Activated CD4-positive, alpha-beta T cell treated with anti-CD3 and anti-CD28 coated beads, Interleukin-2, amount 50 U/mL, for 16 hours (primary cell): ENCODE data around the gene GHRHR.
A peak's percentile ranks its signal among the peaks of the same experiment; 100 is the strongest.

Source experiments
- DNase-seq: peaks from one replicate; pipeline ENCODE4 v3.0.0-alpha.2; 2020

The GHRHR gene

GRCh38 chr7:30969604-30969970, 5.8 kb downstream of the GHRHR start:
- no peak for DNase-seq

GRCh38 chr7:30970074-30970473, 6.3 kb downstream of the GHRHR start:
- no peak for DNase-seq

- DNase-seq = no peak
These were observed 6.9 kb downstream of the GHRHR start for GRCh38 chr7:30970594-30971094.

- no peak for DNase-seq
These were observed 7.7 kb downstream of the GHRHR start for GRCh38 chr7:30971440-30971839.

GRCh38 chr7:30971840-30972563, 8.2 kb downstream of the GHRHR start:
- DNase-seq = no peak

DNA sequence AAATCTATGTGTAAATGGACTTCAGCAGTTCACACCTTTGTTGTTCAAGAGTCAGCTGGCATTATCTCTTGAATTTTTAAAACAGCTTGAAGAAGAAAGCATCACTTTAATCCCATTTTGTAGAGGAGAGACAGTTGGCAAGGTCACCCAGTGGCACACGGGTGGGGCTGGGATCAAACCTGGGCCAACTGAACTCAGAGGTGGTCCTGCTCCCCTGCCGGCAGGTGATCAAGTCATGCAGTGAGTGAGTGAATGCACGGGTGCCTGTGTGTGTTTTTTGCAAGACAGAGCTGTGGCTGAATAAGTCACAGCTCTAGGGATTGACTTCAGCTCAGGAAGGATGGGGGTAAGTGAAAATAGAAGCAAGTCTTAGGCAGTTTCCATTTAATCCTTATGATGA, 9.5 kb downstream of the GHRHR start:
- no peak for DNase-seq

DNA sequence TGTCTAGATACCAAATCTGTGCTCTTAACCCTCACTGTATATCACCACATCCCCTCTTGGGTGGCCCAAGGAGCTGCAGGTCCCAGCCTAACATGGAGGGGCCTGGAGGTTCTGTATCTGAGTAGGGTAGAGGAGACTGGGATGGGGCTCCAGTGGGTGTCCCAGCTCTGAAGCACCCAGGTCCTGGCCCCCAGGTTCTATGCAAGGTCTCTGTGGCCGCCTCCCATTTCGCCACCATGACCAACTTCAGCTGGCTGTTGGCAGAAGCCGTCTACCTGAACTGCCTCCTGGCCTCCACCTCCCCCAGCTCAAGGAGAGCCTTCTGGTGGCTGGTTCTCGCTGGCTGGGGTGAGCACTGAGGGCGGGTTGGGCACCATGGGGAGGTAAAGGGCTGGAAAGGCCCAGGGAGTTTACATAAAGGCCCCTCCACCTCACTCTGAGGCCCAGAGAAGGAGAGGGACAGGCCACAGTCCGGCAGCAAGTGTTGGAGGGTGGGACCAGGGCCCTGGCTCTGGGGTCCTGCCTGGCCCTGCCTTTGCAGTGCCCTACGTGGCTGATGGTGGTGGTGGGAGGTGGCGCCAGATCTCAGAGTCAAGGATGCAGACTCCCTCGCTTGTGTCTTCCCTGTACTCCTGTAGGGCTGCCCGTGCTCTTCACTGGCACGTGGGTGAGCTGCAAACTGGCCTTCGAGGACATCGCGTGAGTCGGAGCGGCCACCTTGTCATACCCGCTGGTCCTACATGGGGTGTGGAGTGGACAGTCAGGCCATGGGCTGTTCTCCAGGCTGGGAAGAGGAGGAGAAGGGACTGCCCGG, 10.2 kb downstream of the GHRHR start:
- no peak for DNase-seq

- peak; percentile 78 for DNase-seq
These were observed 11.0 kb downstream of the GHRHR start for GRCh38 chr7:30974605-30975255.

DNA sequence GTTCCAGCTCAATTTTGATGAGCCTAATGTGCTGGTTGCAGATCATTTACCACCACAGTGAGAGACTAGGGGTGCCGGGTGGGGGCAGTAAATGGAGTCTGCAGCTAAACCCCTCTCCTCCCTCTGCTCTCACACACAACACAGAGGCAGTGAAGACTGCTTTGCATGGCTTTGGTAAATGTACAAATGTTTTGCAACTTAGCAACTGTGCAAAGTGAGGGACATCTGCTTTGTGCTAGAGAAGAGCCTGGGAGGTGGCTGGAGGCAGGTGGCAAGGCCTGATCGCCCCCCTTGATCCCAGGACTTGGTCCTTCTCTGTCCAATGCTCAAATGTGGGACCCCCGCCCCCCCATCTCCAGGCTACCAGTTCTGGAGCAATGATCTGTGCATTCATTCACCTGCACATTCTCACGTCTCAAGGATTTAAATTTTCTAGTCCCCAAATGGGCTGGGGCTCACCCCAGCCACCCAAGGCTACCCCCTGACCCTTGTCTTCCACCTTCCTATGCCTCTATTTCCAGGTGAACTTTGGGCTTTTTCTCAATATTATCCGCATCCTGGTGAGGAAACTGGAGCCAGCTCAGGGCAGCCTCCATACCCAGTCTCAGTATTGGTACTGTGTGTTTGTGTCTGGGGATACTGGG, 11.6 kb downstream of the GHRHR start:
- DNase-seq = no peak

- DNase-seq = no peak
These were observed 12.6 kb downstream of the GHRHR start for GRCh38 chr7:30976381-30976780.

GRCh38 chr7:30977222-30977621, 13.5 kb downstream of the GHRHR start:
- no peak for DNase-seq

DNA sequence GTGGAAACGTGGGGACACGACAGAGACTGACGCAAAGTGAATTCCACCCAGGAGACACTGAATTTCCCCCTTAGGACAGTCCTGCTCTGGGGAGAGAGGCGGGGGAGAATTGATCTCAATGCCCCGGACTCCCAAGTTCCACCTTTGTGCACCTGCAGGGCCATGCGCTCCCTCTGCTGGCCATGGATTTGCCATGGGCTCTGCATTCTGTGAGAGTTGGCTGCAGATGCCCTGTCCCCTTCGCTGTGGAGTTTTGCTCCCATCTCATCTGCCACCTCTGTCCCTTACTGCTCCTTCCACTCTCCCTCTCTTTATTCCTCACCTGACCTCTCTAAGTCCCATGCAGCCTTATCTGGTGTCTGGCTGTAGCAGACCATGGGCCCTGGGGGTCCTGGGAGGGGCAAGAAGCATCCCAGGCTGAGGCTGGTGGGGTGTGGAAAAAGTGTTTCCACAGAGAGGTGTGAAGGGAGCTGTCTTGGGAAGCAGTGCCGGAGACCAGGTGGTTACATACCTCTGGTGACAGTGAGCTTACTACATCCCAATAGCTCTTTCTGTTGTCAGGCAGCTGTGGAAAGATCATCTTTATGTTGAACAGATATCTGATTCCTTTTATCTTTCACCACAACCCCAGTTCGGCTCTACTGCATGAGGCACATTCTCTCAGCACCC, 14.3 kb downstream of the GHRHR start:
- no peak for DNase-seq

- DNase-seq = no peak
These were observed 15.3 kb downstream of the GHRHR start for GRCh38 chr7:30979027-30979426.

DNA sequence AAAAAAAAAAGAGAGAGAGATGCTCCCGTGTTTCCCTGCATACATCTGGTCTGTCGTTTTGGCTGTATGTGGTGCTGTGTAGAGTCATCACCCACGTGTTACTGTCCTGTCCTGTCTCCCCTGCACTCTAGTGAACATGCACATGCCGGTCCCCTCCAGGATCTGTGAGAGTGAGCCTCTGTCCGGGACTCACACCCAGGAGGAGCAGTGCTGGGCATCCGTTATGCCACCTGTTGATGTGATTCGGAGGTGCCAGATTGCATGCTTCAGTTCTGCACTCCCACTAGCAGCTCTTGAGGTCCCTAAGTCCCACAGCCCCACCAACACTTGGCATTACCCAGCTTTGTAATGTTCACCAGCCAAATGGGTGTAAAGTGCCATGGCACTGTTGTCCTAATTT, 16.4 kb downstream of the GHRHR start:
- DNase-seq = no peak

DNA sequence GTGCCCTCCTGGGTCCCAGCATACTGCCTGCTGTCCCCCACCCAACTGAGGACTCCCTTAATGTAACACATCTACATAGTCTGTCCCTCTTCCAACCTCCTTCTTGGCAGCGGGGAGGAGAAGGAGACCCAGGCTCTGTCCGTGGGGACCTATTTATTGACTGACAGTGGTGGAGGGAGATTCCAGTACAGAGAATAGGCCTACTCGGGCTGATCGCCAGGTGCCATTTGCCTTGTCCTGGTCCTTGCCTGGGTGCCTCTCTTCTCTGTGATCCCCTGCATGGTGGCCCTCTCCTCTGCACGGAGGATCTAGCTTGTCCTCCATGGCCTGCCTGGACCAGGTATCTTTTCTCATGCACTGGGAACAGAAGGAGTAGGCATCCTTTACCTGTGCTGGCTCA, 17.0 kb downstream of the GHRHR start:
- no peak for DNase-seq

- DNase-seq = peak; percentile 77
These were observed 19.5 kb downstream of the GHRHR start for GRCh38 chr7:30983042-30983913.

- no peak for DNase-seq
These were observed 20.1 kb downstream of the GHRHR start for GRCh38 chr7:30983914-30984247.

DNA sequence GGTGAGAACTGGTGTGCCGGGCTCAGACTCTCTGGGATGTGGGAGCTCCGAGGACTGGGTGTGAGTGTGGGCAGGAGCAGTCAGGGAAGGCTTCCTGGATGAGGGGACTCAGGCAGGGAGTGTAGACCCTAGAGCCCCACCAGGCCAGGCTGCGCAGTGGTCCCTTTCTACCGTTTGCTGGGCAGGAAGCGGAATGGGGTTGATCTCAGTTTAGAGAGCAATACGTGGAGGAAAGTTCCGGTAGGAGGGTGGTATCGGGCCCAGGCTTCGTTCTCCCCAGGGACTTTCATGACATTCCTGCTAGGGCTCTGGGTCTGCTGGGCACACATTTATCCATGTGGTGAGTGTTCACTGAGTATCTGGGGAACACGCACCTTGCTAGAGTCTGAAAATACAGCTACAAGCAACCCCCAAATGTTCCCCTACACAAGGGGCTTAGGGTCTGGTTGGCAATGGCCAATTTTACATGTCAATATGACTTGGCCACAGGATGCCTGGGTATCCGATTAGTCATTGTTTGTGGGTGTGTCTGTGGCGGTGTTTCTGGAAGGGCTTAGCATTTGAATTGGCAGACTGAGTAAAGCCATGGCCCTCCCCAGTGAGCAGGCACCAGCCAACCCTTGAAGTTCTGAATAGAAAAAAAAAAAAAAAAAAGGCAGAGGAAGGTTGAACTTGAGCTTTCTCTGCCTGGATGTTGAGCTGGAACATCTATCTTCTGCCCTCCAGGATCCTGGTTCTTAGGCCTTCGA, 20.8 kb downstream of the GHRHR start:
- DNase-seq = peak; percentile 8

GRCh38 chr7:30985756-30986155, 22.0 kb downstream of the GHRHR start:
- DNase-seq = no peak

DNA sequence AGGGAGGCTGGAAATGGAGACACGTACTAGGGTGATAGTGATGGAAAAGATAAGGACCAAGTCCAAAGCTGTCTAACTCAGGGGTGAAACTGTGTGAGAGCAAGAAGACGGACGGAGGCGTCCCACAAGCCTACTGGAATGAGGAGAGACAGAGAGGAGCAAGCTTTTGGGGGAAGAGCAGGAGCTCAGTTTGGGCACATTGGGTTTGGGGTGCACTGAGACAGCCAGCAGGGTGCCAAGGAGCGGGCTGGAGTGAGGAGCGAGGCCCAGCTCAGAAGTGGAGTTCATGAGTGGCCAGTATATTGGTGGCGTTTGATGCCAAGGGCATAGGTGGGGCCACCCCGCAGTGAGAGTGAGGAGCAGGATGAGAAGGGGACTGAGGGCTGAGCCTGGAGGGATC, 22.6 kb downstream of the GHRHR start:
- no peak for DNase-seq

DNA sequence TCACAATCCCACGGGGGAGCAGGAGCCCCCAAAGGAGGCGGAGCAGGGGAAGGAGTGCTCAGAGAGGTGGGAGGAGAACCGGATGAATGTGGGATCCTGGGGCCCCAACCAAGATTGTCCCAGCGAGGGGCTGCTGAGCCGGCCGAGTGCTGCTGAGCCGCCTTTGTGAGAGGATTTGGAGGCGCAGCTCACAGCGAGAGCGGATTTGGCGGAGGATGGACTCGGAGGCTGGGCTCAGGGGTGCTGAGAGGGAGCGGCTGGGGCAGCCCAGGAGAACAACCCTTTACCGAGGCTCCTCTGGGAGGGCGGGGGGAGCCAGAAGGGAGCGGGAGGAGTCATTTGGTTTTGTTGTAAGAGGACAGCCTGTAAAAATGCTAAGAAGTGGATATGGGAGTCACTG, 23.0 kb downstream of the GHRHR start:
- DNase-seq = no peak
